Right atrium auricular region (tissue), 2 donors: ENCODE results near the gene PPP2R5B. TPM values are rescaled to one million over a fixed set of nuclear protein-coding genes. Genes with fewer than 3 reads are reported as not detected.

Experiments
- DNase-seq: peaks from one replicate; pipeline ENCODE4 v3.0.0-alpha.2; 2019; ENCODE audit warnings: low spot score
- H3K27ac ChIP-seq, 2 donors: fragments of 200-600 bp; sonication (generic); 1 replicate in 1 of 2; 2 replicates in 1 of 2; pipeline ENCODE4 v1.5.1; 2016 to 2019
- H3K27me3 ChIP-seq, 2 donors: fragments of 200-600 bp; sonication (generic); one replicate each; pipeline versions ENCODE4 v1.5.1 to v1.6.0; 2017 to 2019
- H3K36me3 ChIP-seq: fragments of 200-600 bp; sonication (generic); one replicate; pipeline ENCODE4 v1.5.1; 2016
- H3K4me1 ChIP-seq, 2 donors: fragments of 200-600 bp; sonication (generic); one replicate each; pipeline versions ENCODE4 v1.5.1 to v1.6.0; 2017 to 2019
- H3K4me3 ChIP-seq, 2 donors: fragments of 200-600 bp; sonication (generic); 1 replicate in 1 of 2; 2 replicates in 1 of 2; pipeline ENCODE4 v1.5.1; 2017 to 2019; ENCODE audit warnings: mild to moderate bottlenecking in 1 of 2, moderate library complexity in 1 of 2
- H3K9me3 ChIP-seq, 2 donors: fragments of 200-600 bp; sonication (generic); one replicate each; pipeline ENCODE4 v1.5.1; 2019
- CTCF ChIP-seq, 2 donors: fragments of 200-600 bp; sonication (generic); IDR thresholded peaks; one replicate each; pipeline ENCODE4 v1.5.1; 2019; ENCODE audit warnings: antibody characterized with exemption in 2 of 2
- total RNA-seq, 2 donors: library from RNA; depleted of rRNA; stranded (reverse); fragments of >200 nt; gene quantifications; one replicate each; pipeline ENCODE4 v1.1.0, GENCODE V29; 2016

Gene PPP2R5B
- total RNA-seq, 2 donors from 2014 or later, result 21.5 to 23.0 TPM

- Histone ChIP-seq H3K9me3 (no peaks in the 10 kb centered on the region), H3K27ac (no peak overlapping the region), H3K27me3 (no peaks in the 10 kb centered on the region), H3K36me3 (no peaks in the 10 kb centered on the region), H3K4me3 (no peak overlapping the region), H3K4me1 (peaks cover 0 to 11% of the 10 kb centered on the region in 2 donors)
- TF ChIP-seq CTCF (IDR thresholded peaks at IDR 0.05), result no peak
- DNase-seq, result no peak
Measured at GRCh38 chr11:64967375-64967774, 42.9 kb downstream of the PPP2R5B start.

- Histone ChIP-seq H3K27ac (no peak overlapping the region), H3K9me3 (no peaks in the 10 kb centered on the region), H3K27me3 (no peaks in the 10 kb centered on the region), H3K36me3 (no peaks in the 10 kb centered on the region), H3K4me1 (peaks cover 0 to 14% of the 10 kb centered on the region in 2 donors), H3K4me3 (no peak overlapping the region)
- TF ChIP-seq CTCF (IDR thresholded peaks at IDR 0.05), result no peak
- DNase-seq, result no peak
Measured at GRCh38 chr11:64969209-64969608, 44.7 kb downstream of the PPP2R5B start.

DNA sequence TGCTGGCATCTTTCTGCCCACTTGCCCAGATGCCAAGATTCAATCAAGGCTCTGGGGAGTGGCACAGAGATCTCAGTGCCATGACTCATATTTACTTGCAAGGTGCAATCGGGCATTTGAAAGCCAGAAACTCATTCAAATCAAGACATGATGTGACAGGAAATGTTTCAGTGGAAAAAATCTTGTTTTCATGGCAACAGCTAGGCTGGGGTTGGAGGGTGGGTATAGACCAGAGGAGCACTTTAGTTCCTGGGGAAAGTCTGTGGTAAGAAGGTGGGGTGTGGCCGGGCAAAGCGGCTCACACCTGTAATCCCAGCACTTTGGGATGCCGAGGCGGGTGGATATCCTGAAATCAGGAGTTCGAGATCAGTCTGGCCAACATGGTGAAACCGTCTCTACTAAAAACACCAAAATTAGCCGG lies 46.3 kb downstream of the PPP2R5B start:
- no peak for DNase-seq
- Histone ChIP-seq H3K4me3 (no peak overlapping the region), H3K9me3 (no peaks in the 10 kb centered on the region), H3K4me1 (peaks cover 0 to 14% of the 10 kb centered on the region in 2 donors), H3K27ac (no peak overlapping the region), H3K27me3 (no peaks in the 10 kb centered on the region), H3K36me3 (no peaks in the 10 kb centered on the region)
- no peak for TF ChIP-seq CTCF (IDR thresholded peaks at IDR 0.05)

- peak; percentile 83 for DNase-seq
- Histone ChIP-seq H3K9me3 (no peaks in the 10 kb centered on the region), H3K4me1 (peaks cover 0 to 14% of the 10 kb centered on the region in 2 donors), H3K36me3 (no peaks in the 10 kb centered on the region), H3K27ac (no peak within 1 kb of the TSS), H3K27me3 (no peaks in the 10 kb centered on the region), H3K4me3 (peak within 1 kb of the TSS; percentile 23 to 40)
- TF ChIP-seq CTCF (IDR thresholded peaks at IDR 0.05), result no peak
Measured at GRCh38 chr11:64971421-64972233, 47.1 kb downstream of the PPP2R5B start, which contains the start of gene MAJIN. Gene MAJIN (minus strand): TSS chr11:64972108. CDS start chr11:64959405, 12,703 bp downstream.

GRCh38 chr11:64974124-64974523 lies 49.6 kb downstream of the PPP2R5B start:
- Histone ChIP-seq H3K4me1 (peaks cover 0 to 14% of the 10 kb centered on the region in 2 donors), H3K9me3 (no peaks in the 10 kb centered on the region), H3K4me3 (no peak overlapping the region), H3K27ac (no peak overlapping the region), H3K27me3 (no peaks in the 10 kb centered on the region), H3K36me3 (no peaks in the 10 kb centered on the region)
- DNase-seq, result no peak
- TF ChIP-seq CTCF (IDR thresholded peaks at IDR 0.05), result no peak
